H1 (cell line): Measurements from ENCODE around the gene ARHGAP10. TPM values are rescaled to one million over a fixed set of nuclear protein-coding genes. Genes with fewer than 3 reads are reported as not detected.

Experiments used
- CTCF ChIA-PET: fragments of 300-600 bp; sonication (Branson Sonifier 250); formaldehyde crosslinking; loops from one replicate; lab custom pipeline; 2021; ENCODE audit not compliant: partially characterized antibody; lab: Charles Lee
- POLR2A ChIA-PET: fragments of 300-600 bp; sonication (Branson Sonifier 250); formaldehyde crosslinking; loops from one replicate; lab custom pipeline; 2021; ENCODE audit warnings: inconsistent platforms; ENCODE audit not compliant: partially characterized antibody; lab: Charles Lee
- DNase-seq, 2 experiments: peaks; one replicate each; pipeline versions ENCODE4 v3.0.0 to v3.0.0-alpha.2; 2010 to 2022; ENCODE audit warnings: low spot score in 2 of 2, low read depth in 1 of 2, mixed read lengths in 1 of 2
- FAIRE-seq: peaks from 2 replicates; lab custom pipeline; 2011; peaks lifted over from hg19 to GRCh38; lab: Jason Lieb, UNC
- H2AFZ ChIP-seq: 2 replicates; pipeline ENCODE4 v1.8.1; 2012; ENCODE audit warnings: low read length, inconsistent platforms
- H2AK5ac ChIP-seq: 2 replicates; pipeline ENCODE4 v1.6.1; 2013; ENCODE audit warnings: low read depth, low read length
- H2BK120ac ChIP-seq: replicated peaks from 2 replicates; pipeline ENCODE3; 2013; ENCODE audit warnings: low read depth, low read length, inconsistent platforms
- H2BK12ac ChIP-seq: 2 replicates; pipeline ENCODE4 v1.6.1; 2013; ENCODE audit warnings: low read depth, low read length
- H2BK15ac ChIP-seq: 2 replicates; pipeline ENCODE4 v1.6.1; 2013; ENCODE audit warnings: low read length
- H2BK20ac ChIP-seq: 2 replicates; pipeline ENCODE4 v1.6.1; 2013; ENCODE audit warnings: low read length
- H2BK5ac ChIP-seq: 2 replicates; pipeline ENCODE4 v1.6.1; 2013; ENCODE audit warnings: low read depth, low read length
- H3K14ac ChIP-seq: 2 replicates; pipeline ENCODE4 v1.6.1; 2013; ENCODE audit warnings: inconsistent platforms; ENCODE audit not compliant: insufficient read length
- H3K18ac ChIP-seq: 2 replicates; pipeline ENCODE4 v1.6.1; 2013; ENCODE audit warnings: low read length; ENCODE audit errors: extremely low read depth
- H3K23ac ChIP-seq: 2 replicates; pipeline ENCODE4 v1.6.1; 2013; ENCODE audit warnings: inconsistent platforms; ENCODE audit not compliant: insufficient read length
- H3K23me2 ChIP-seq: 2 replicates; pipeline ENCODE4 v1.6.1; 2013; ENCODE audit warnings: low read depth, low read length
- H3K27ac ChIP-seq: 2 replicates; pipeline ENCODE4 v1.6.1; 2011; ENCODE audit warnings: low read depth, low read length, inconsistent platforms
- H3K27me3 ChIP-seq, 4 experiments: replicated peaks in 1 of 4; 1 replicate in 1 of 4; 2 replicates in 3 of 4; pipeline versions ENCODE4 v1.6.1 to v1.8.1; 2011 to 2013; ENCODE audit warnings: low read length in 3 of 4, mild to moderate bottlenecking in 3 of 4, inconsistent platforms in 2 of 4, mixed read lengths in 2 of 4, moderate library complexity in 1 of 4; ENCODE audit not compliant: control insufficient read depth in 3 of 4, insufficient read depth in 3 of 4; ENCODE audit errors: extremely low read depth in 1 of 4
- H3K36me3 ChIP-seq, 4 experiments: 2 replicates each; pipeline versions ENCODE4 v1.6.1 to v1.8.1; 2011 to 2013; ENCODE audit warnings: mild to moderate bottlenecking in 4 of 4, low read length in 3 of 4, moderate library complexity in 2 of 4, control low read depth in 1 of 4, inconsistent platforms in 1 of 4; ENCODE audit not compliant: insufficient read depth in 4 of 4, control insufficient read depth in 2 of 4
- H3K4ac ChIP-seq: replicated peaks from 2 replicates; pipeline ENCODE3; 2013; ENCODE audit warnings: low read length, low read depth, mixed read lengths, inconsistent platforms; ENCODE audit not compliant: insufficient read length
- H3K4me1 ChIP-seq, 4 experiments: replicated peaks in 1 of 4; 1 replicate in 1 of 4; 2 replicates in 3 of 4; pipeline versions ENCODE4 v1.6.1 to v1.8.1; 2011 to 2013; ENCODE audit warnings: low read length in 3 of 4, inconsistent platforms in 2 of 4, mixed read lengths in 1 of 4; ENCODE audit not compliant: insufficient read depth in 4 of 4, control insufficient read depth in 3 of 4
- H3K4me2 ChIP-seq, 2 experiments: 2 replicates each; pipeline versions ENCODE4 v1.6.1 to v1.8.1; 2011 to 2013; ENCODE audit warnings: low read depth in 2 of 2, low read length in 2 of 2, control low read depth in 1 of 2, inconsistent platforms in 1 of 2, mild to moderate bottlenecking in 1 of 2; ENCODE audit not compliant: insufficient read depth in 1 of 2
- H3K4me3 ChIP-seq, 4 experiments: fragments of 200-600, 300-600 bp in 1 of 4; sonication (generic), shearing (Covaris generic), sonication (Bioruptor Twin) in 1 of 4; 2 replicates each; pipeline versions ENCODE4 v1.5.1 to v1.8.1; 2011 to 2016; ENCODE audit warnings: low read length in 4 of 4, low read depth in 3 of 4, control low read depth in 2 of 4, inconsistent platforms in 2 of 4, mild to moderate bottlenecking in 2 of 4, mixed read lengths in 1 of 4, moderate library complexity in 1 of 4; ENCODE audit not compliant: insufficient read depth in 2 of 4; ENCODE audit errors: extremely low read depth in 1 of 4
- H3K56ac ChIP-seq: replicated peaks from 2 replicates; pipeline ENCODE3; 2013; ENCODE audit warnings: low read depth, mild to moderate bottlenecking, mixed read lengths, low read length, inconsistent platforms; ENCODE audit not compliant: insufficient read length
- H3K79me1 ChIP-seq: 2 replicates; pipeline ENCODE4 v1.6.1; 2013; ENCODE audit warnings: low read depth, low read length, control low read depth
- H3K79me2 ChIP-seq, 2 experiments: 2 replicates each; pipeline versions ENCODE4 v1.6.1 to v1.8.1; 2012 to 2013; ENCODE audit warnings: low read length in 2 of 2, mild to moderate bottlenecking in 2 of 2, inconsistent platforms in 1 of 2; ENCODE audit not compliant: insufficient read depth in 2 of 2, control insufficient read depth in 1 of 2
- H3K9ac ChIP-seq, 4 experiments: replicated peaks in 1 of 4; 1 replicate in 1 of 4; 2 replicates in 3 of 4; pipeline versions ENCODE4 v1.6.1 to v1.8.1; 2011 to 2013; ENCODE audit warnings: low read depth in 3 of 4, low read length in 3 of 4, control low read depth in 2 of 4, mild to moderate bottlenecking in 2 of 4, moderate library complexity in 2 of 4, inconsistent platforms in 1 of 4; ENCODE audit errors: extremely low read depth in 1 of 4
- H3K9me3 ChIP-seq, 2 experiments: 2 replicates each; pipeline versions ENCODE4 v1.6.1 to v1.8.1; 2012 to 2013; ENCODE audit warnings: mild to moderate bottlenecking in 2 of 2, moderate library complexity in 2 of 2, control low read depth in 1 of 2, inconsistent platforms in 1 of 2, low read depth in 1 of 2, low read length in 1 of 2, mixed read lengths in 1 of 2; ENCODE audit not compliant: insufficient read depth in 2 of 2
- H4K20me1 ChIP-seq, 2 experiments: replicated peaks in 1 of 2; 2 replicates each; pipeline versions ENCODE3 to v1.8.1; 2011 to 2013; ENCODE audit warnings: inconsistent platforms in 2 of 2, low read length in 2 of 2, mild to moderate bottlenecking in 1 of 2; ENCODE audit not compliant: insufficient read depth in 2 of 2, control insufficient read depth in 1 of 2
- H4K5ac ChIP-seq: 2 replicates; pipeline ENCODE4 v1.6.1; 2013; ENCODE audit warnings: low read length, low read depth, mixed read lengths, inconsistent platforms; ENCODE audit not compliant: insufficient read length
- H4K8ac ChIP-seq: 2 replicates; pipeline ENCODE4 v1.8.0; 2013; ENCODE audit warnings: mild to moderate bottlenecking, moderate library complexity, low read length, inconsistent platforms; ENCODE audit not compliant: insufficient read depth; ENCODE audit errors: extremely low read depth
- H4K91ac ChIP-seq: replicated peaks from 2 replicates; pipeline ENCODE3; 2013; ENCODE audit warnings: low read length, mixed read lengths, inconsistent platforms; ENCODE audit not compliant: insufficient read length
- CHD2 ChIP-seq: IDR thresholded peaks from 2 replicates; pipeline ENCODE4 v1.6.1; 2012; ENCODE audit warnings: low read length, improper control_type of control experiment
- EGR1 ChIP-seq: IDR thresholded peaks from 2 replicates; pipeline ENCODE4 v1.6.1; 2011; ENCODE audit warnings: low read depth, low read length, borderline replicate concordance
- EP300 ChIP-seq, 2 experiments: IDR thresholded peaks; 1 replicate in 1 of 2; 2 replicates in 1 of 2; pipeline ENCODE4 v1.6.1; 2011 to 2012; ENCODE audit warnings: low read depth in 2 of 2, low read length in 2 of 2, mild to moderate bottlenecking in 2 of 2, borderline replicate concordance in 1 of 2, inconsistent platforms in 1 of 2, moderate library complexity in 1 of 2
- KDM5A ChIP-seq: fragments of 200-600 bp; IDR thresholded peaks from 2 replicates; pipeline ENCODE4 v1.7.1; 2012; ENCODE audit warnings: mild to moderate bottlenecking, low read length, inconsistent platforms, mixed read lengths
- MAFK ChIP-seq: IDR thresholded peaks from 2 replicates; pipeline ENCODE4 v1.6.1; 2012; ENCODE audit warnings: low read depth, mild to moderate bottlenecking, improper control_type of control experiment, low read length
- POLR2A ChIP-seq, 2 experiments: IDR thresholded peaks; 1 replicate in 1 of 2; 2 replicates in 1 of 2; pipeline ENCODE4 v1.6.1; 2011; ENCODE audit warnings: low read depth in 2 of 2, low read length in 2 of 2, mild to moderate bottlenecking in 2 of 2; ENCODE audit errors: control extremely low read depth in 1 of 2
- RXRA ChIP-seq: IDR thresholded peaks from 2 replicates; pipeline ENCODE4 v1.6.1; 2011; ENCODE audit warnings: low read depth, mild to moderate bottlenecking, low read length, moderate library complexity; ENCODE audit not compliant: insufficient read depth
- TAF1 ChIP-seq: IDR thresholded peaks from 2 replicates; pipeline ENCODE4 v1.6.1; 2011; ENCODE audit warnings: mild to moderate bottlenecking, low read depth, low read length
- TBP ChIP-seq: IDR thresholded peaks from 2 replicates; pipeline ENCODE4 v1.6.1; 2011; ENCODE audit warnings: low read depth, low read length, improper control_type of control experiment
- WGBS, 2 experiments: shearing (Covaris generic) in 1 of 2; methylation state at CpG; one replicate each; pipeline versions ENCODE4 v1.1.6 to v1.1.7; 2013 to 2015; ENCODE audit warnings: low lambda C conversion rate in 2 of 2, mixed read lengths in 2 of 2, inconsistent platforms in 1 of 2, low coverage in 1 of 2, missing lambda C conversion rate in 1 of 2; ENCODE audit not compliant: insufficient replicate concordance in 2 of 2, insufficient coverage in 1 of 2, insufficient read length in 1 of 2; ENCODE audit errors: extremely low coverage in 1 of 2, missing lambda C conversion rate in 1 of 2; 5-methylcytosine and 5-hydroxymethylcytosine counted together
- polyA plus RNA-seq, 7 experiments: library from polyadenylated mRNA; depleted of rRNA in 3 of 7; stranded (reverse) in 5 of 7; unstranded in 2 of 7; fragments of >200 nt in 5 of 7; fragments of 200-250 nt in 2 of 7; gene quantifications; 1 replicate in 5 of 7; 2 replicates in 1 of 7; 4 replicates in 1 of 7; pipeline versions ENCODE4 v1.2.1 to v1.2.3, GENCODE V29; 2011 to 2013; ENCODE audit warnings: missing spikeins in 2 of 7, mixed read lengths in 2 of 7
- total RNA-seq: library from RNA; stranded (reverse); fragmentation: NEBNext Ultra II Directional; extraction: Animal tissue kit (Norgen Biotek cat#: 25700); gene quantifications from 2 replicates; pipeline ENCODE4 v1.2.1, GENCODE V29; 2021
- TF ChIP-seq, protein P1 (sequence below): IDR thresholded peaks from 2 replicates; pipeline ENCODE4 v1.6.1; 2012; ENCODE audit warnings: inconsistent platforms

Gene ARHGAP10
- total and polyA plus RNA-seq, 2 of the 8 experiments (the other 6 are each of a cell fraction or from before 2014, with no cell fraction given): 3.7 to 6.1 TPM

DNA sequence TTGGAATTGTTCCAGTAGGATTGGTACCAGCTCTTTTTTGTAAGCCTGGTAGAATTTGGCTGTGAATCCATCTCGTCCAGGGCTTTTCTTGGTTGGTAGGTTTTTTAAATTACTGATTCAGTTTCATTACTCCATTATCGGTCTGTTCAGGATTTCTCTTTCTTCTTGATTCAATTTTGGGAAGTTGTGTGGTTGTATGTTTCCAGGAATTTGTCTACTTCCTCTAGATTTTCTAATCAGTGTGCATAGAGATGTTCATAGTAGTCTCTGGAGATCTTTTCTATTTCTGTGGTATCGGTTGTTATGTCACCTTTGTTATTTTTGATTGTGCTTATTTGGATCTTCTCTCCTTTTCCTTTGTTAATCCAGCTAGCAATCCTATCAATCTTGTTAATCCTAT, 248.7 kb downstream of the ARHGAP10 start:
- Histone ChIP-seq H3K23ac (no peak overlapping the region), H2BK120ac (no peak overlapping the region), H3K4me2 (no peak overlapping the region), H3K9me3 (0 out of 4 replicates have a peak, but pooled peaks cover 1 to 5% of the 10 kb centered on the region in 2 experiments), H3K4ac (no peak overlapping the region), H2BK20ac (no peak overlapping the region), H3K9ac (no peak overlapping the region), H4K91ac (no peak overlapping the region), H4K8ac (no peak overlapping the region), H2AK5ac (no peak overlapping the region), H3K79me2 (no peaks in the 10 kb centered on the region), H3K4me1 (peaks cover 0 to 6% (median 5%) of the 10 kb centered on the region in 4 experiments; a peak in 4 of 7 replicates), H3K36me3 (no peaks in the 10 kb centered on the region), H2AFZ (no peak overlapping the region), H4K5ac (no peak overlapping the region), H4K20me1 (no peaks in the 10 kb centered on the region), H3K27ac (no peak overlapping the region), H3K27me3 (no peaks in the 10 kb centered on the region), H3K4me3 (no peak overlapping the region), H2BK15ac (no peak overlapping the region), H2BK5ac (no peak overlapping the region), H3K14ac (no peak overlapping the region), H3K56ac (no peak overlapping the region), H3K23me2 (no peaks in the 10 kb centered on the region), H2BK12ac (no peak overlapping the region), H3K79me1 (no peaks in the 10 kb centered on the region), H3K18ac (no peak overlapping the region)
- ChIA-PET POLR2A (no interaction called here), CTCF (no interaction called here)
- TF ChIP-seq RXRA: no peak
- no peak for TF ChIP-seq EGR1
- no peak for TF ChIP-seq TAF1
- TF ChIP-seq CHD2: no peak
- no peak for TF ChIP-seq TBP
- TF ChIP-seq KDM5A: no peak
- no peak for TF ChIP-seq EP300 (IDR thresholded peaks at IDR 0.05; ENCODE audit: borderline replicate concordance in 1 of 2, low read depth in 2 of 2, low read length in 2 of 2)
- no peak for TF ChIP-seq MAFK
- TF ChIP-seq, protein P1, sequence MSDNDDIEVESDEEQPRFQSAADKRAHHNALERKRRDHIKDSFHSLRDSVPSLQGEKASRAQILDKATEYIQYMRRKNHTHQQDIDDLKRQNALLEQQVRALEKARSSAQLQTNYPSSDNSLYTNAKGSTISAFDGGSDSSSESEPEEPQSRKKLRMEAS: no peak
- TF ChIP-seq POLR2A (IDR thresholded peaks at IDR 0.05; ENCODE audit: control extremely low read depth in 1 of 2, low read depth in 2 of 2, low read length in 2 of 2): no peak
- WGBS, 2 experiments: 83% methylated on average over 3 of the region's 3 CpGs; no CpG with 5 or more reads in 1 of the 2 experiments
- FAIRE-seq (no peak), DNase-seq (no peak)
